Spleen (tissue), 11 donors: ENCODE results near the gene ACOX3. TPM values are rescaled to one million over a fixed set of nuclear protein-coding genes. Genes with fewer than 3 reads are reported as not detected.

Experiments used
- DNase-seq: peaks from one replicate; pipeline ENCODE4 v3.0.0-alpha.2; 2020
- H3K27ac ChIP-seq, 8 donors: fragments of 200-600 bp; sonication (generic) in 7 of 8; 1 replicate in 4 of 8; 2 replicates in 4 of 8; pipeline versions ENCODE4 v1.5.0 to v1.8.0; 2016 to 2021; ENCODE audit warnings: inconsistent platforms in 4 of 8, mild to moderate bottlenecking in 4 of 8, moderate library complexity in 1 of 8
- H3K27me3 ChIP-seq, 7 donors: fragments of 200-600 bp; sonication (generic) in 6 of 7; replicated peaks in 1 of 7; 1 replicate in 4 of 7; 2 replicates in 3 of 7; pipeline versions ENCODE4 v1.5.0 to v1.8.0; 2016 to 2021; ENCODE audit warnings: inconsistent platforms in 3 of 7, mild to moderate bottlenecking in 1 of 7
- H3K36me3 ChIP-seq, 6 donors: fragments of 200-600 bp; sonication (generic) in 5 of 6; 1 replicate in 4 of 6; 2 replicates in 2 of 6; pipeline versions ENCODE4 v1.5.0 to v1.8.0; 2016 to 2021; ENCODE audit warnings: inconsistent platforms in 2 of 6
- H3K4me1 ChIP-seq, 6 donors: fragments of 200-600 bp; sonication (generic) in 5 of 6; 1 replicate in 3 of 6; 2 replicates in 3 of 6; pipeline versions ENCODE4 v1.5.0 to v1.8.0; 2016 to 2021; ENCODE audit warnings: inconsistent platforms in 3 of 6
- H3K4me3 ChIP-seq, 8 donors: fragments of 200-600 bp; sonication (generic) in 7 of 8; 1 replicate in 4 of 8; 2 replicates in 4 of 8; pipeline versions ENCODE4 v1.5.0 to v1.8.0; 2016 to 2021; ENCODE audit warnings: inconsistent platforms in 4 of 8, mild to moderate bottlenecking in 4 of 8, moderate library complexity in 2 of 8
- H3K9me3 ChIP-seq, 8 donors: fragments of 200-600 bp; sonication (generic) in 7 of 8; 1 replicate in 4 of 8; 2 replicates in 4 of 8; pipeline versions ENCODE4 v1.5.0 to v1.8.0; 2016 to 2021; ENCODE audit warnings: inconsistent platforms in 4 of 8
- CTCF ChIP-seq, 11 experiments: fragments of 200-600 bp in 7 of 11; fragments of 450-650 bp in 4 of 11; sonication (generic) in 4 of 11; IDR thresholded peaks in 8 of 11; conservative IDR thresholded peaks in 3 of 11; 1 replicate in 7 of 11; 2 replicates in 4 of 11; pipeline versions ENCODE4 v1.4.0 to v1.8.0; 2016 to 2021; ENCODE audit warnings: antibody characterized with exemption in 11 of 11, inconsistent platforms in 4 of 11, mild to moderate bottlenecking in 1 of 11
- POLR2A ChIP-seq, 3 donors: fragments of 450-650 bp; IDR thresholded peaks; one replicate each; pipeline ENCODE4 v1.5.1; 2017; ENCODE audit warnings: antibody characterized with exemption in 3 of 3, mild to moderate bottlenecking in 1 of 3
- POLR2AphosphoS5 ChIP-seq, 3 donors: sonication (generic); formaldehyde crosslinking; IDR thresholded peaks; one replicate each; pipeline ENCODE4 v1.5.1; 2017; ENCODE audit warnings: antibody characterized with exemption in 3 of 3
- WGBS, 5 donors: extraction: QIAGEN DNeasy Blood & Tissue Kit in 3 of 5; methylation state at CpG; one replicate each; pipeline versions ENCODE4 v1.1.5 to v1.1.7; 2013 to 2018; 5-methylcytosine and 5-hydroxymethylcytosine counted together
- intact Hi-C: fragments of 100-400 bp; cut with DNase I; formaldehyde crosslinking; loops from one replicate; pipeline ENCODE4 v1.15.0; 2023; ENCODE audit warnings: low total_unique reads
- polyA plus RNA-seq, 3 donors: library from polyadenylated mRNA; stranded (reverse); fragments of 200-250 nt; gene quantifications; one replicate each; pipeline ENCODE4 v1.2.1, GENCODE V29; 2013
- total RNA-seq, 7 donors: library from RNA; depleted of rRNA in 3 of 7; stranded (reverse); fragments of >200 nt in 3 of 7; fragmentation: NEBNext Ultra II Directional in 4 of 7; extraction: Animal tissue kit (Norgen Biotek cat#: 25700) in 4 of 7; gene quantifications; one replicate each; pipeline versions ENCODE4 v1.1.0 to v1.2.1, GENCODE V29; 2016 to 2021
- donor health status: healthy with polysubstance abuse.
- donor health status: DM: no; HTN: no; CAD: no; lungs with moderate emphysema.
- donor health status: DM: no; HTN: no; CAD: no.
- donor health status: Bipolar disorder and iron deficiency.
- donor health status: healthy.
- donor health status: DM: no; HTN: no; CAD: no.
- donor health status: DM: yes; HTN: yes; CAD: no.

The ACOX3 gene
- total and polyA plus RNA-seq, 10 donors: 11.3 to 26.5 (median 19.7) TPM

DNA sequence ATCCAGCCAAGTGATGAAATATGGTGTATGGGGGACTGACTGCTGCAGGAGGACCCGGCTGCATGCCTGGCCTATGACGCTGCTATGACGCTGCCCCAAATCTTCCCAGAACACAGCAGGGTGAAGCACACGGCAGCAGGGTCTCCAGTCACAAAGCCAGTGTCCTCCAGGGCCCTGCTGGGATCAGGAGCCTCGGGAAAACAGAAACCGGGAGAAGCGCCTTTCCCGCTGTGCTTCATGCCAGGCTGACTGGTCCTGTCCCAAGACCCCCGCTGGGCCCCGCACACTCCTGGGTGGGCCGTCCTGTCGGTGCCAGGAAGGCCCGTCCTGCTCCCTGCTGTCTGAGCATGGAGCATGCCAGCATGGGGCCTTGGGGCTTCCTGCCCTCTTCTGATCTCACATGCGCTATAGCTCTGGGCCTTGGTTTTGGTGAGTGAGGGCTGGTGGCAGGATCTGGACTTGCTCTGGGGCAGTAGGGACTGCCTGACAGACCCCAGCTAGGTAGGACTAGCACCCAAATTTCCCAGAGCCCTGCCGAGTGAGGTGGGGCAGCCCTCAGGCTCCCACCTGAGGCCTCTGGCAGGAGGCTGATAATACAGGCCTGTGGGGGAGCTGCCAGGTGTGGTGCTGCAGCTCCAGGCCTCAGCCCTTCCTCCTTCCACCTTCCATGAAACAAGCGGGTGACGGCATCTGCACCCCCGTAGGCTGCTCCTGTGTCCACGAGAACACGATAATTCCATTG, 64.0 kb downstream of the ACOX3 start:
- no peaks in the 10 kb centered on the region for H3K4me1 ChIP-seq
- H3K27ac ChIP-seq: no peak overlapping the region
- WGBS, 5 donors: 86 to 92% (median 91%) methylated on average over 11 to 20 of the region's 20 CpGs
- no peak overlapping the region for H3K4me3 ChIP-seq
- H3K36me3 ChIP-seq: peaks cover 0 to 84% (median 14%) of the 10 kb centered on the region in 6 donors
- no peaks in the 10 kb centered on the region for H3K9me3 ChIP-seq
- no peak for TF ChIP-seq POLR2A (IDR thresholded peaks at IDR 0.05)
- no peak for TF ChIP-seq POLR2AphosphoS5 (IDR thresholded peaks at IDR 0.05)
- no peak for TF ChIP-seq CTCF (IDR thresholded peaks at IDR 0.05 in 8 of 11, conservative IDR thresholded peaks at IDR 0.05 in 3 of 11)
- no peaks in the 10 kb centered on the region for H3K27me3 ChIP-seq
- intact Hi-C loops: no loop called here
- DNase-seq: peak; percentile 49

- intact Hi-C loops: no loop called here
- WGBS, 5 donors: 90 to 93% (median 91%) methylated on average over 34 to 49 of the region's 49 CpGs
- no peak for TF ChIP-seq POLR2A (IDR thresholded peaks at IDR 0.05)
- no peak for TF ChIP-seq CTCF (IDR thresholded peaks at IDR 0.05 in 8 of 11, conservative IDR thresholded peaks at IDR 0.05 in 3 of 11)
- no peak for TF ChIP-seq POLR2AphosphoS5 (IDR thresholded peaks at IDR 0.05)
- H3K4me1 ChIP-seq: no peaks in the 10 kb centered on the region
- H3K27ac ChIP-seq: no peak overlapping the region
- H3K9me3 ChIP-seq: no peaks in the 10 kb centered on the region
- H3K27me3 ChIP-seq: no peaks in the 10 kb centered on the region
- H3K4me3 ChIP-seq: no peak overlapping the region
- peaks cover 0 to 81% (median 9%) of the 10 kb centered on the region in 6 donors for H3K36me3 ChIP-seq
- DNase-seq: peak; percentile 70
These were observed 65.5 kb downstream of the ACOX3 start for GRCh38 chr4:8374851-8375649.

DNA sequence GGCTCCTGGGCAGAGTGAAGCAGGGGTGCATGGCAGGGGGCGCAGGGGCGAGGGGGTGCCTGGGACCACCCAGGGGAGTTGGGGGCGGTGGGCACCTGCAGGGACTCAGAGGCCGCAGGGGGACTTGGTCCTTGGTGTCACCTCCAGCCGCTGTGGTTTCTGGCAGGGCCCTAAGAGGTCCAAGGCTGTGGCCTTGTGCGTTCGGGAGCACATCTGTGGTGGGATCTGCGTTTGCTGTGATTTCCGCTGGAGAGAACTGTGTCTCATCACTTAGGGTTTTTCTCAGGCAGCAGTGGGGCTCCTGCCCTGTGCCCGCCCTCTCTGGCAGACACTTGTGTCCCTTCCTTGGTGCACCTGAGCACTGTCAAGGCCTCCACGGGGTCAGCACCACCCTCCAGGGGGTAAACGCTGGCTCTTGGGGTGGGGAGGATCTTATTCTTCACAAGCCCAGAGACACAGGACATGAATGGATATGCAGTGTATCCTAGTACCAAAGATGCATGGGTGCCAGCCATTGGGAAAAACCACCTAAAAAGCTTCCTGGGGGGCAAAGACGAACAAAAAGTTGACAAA, 66.5 kb downstream of the ACOX3 start:
- TF ChIP-seq POLR2A (IDR thresholded peaks at IDR 0.05): no peak
- no peak for TF ChIP-seq CTCF (IDR thresholded peaks at IDR 0.05 in 8 of 11, conservative IDR thresholded peaks at IDR 0.05 in 3 of 11)
- TF ChIP-seq POLR2AphosphoS5 (IDR thresholded peaks at IDR 0.05): no peak
- WGBS, 5 donors: 84 to 90% (median 89%) methylated on average over 13 of the region's 13 CpGs
- Histone ChIP-seq H3K27me3 (no peaks in the 10 kb centered on the region), H3K4me1 (no peaks in the 10 kb centered on the region), H3K36me3 (peaks cover 0 to 71% (median 8%) of the 10 kb centered on the region in 6 donors), H3K9me3 (no peaks in the 10 kb centered on the region), H3K4me3 (no peak overlapping the region), H3K27ac (no peak overlapping the region)
- peak; percentile 54 for DNase-seq
- intact Hi-C loops: no loop called here
